Stimulated activated CD4-positive, alpha-beta T cell treated with anti-CD3 and anti-CD28 coated beads, Interleukin-4, amount 100 ng/mL, for 48 hours (primary cell): ENCODE results near the gene TTC39C.
A peak's percentile ranks its signal among the peaks of the same experiment; 100 is the strongest.

Source experiments
- DNase-seq, 2 donors: peaks; one replicate each; pipeline ENCODE4 v3.0.0-alpha.2; 2020; ENCODE audit warnings: low read depth in 2 of 2

TTC39C gene

GRCh38 chr18:23992089-23992940 lies 22.2 kb upstream of the TTC39C start:
- no peak for DNase-seq

DNA sequence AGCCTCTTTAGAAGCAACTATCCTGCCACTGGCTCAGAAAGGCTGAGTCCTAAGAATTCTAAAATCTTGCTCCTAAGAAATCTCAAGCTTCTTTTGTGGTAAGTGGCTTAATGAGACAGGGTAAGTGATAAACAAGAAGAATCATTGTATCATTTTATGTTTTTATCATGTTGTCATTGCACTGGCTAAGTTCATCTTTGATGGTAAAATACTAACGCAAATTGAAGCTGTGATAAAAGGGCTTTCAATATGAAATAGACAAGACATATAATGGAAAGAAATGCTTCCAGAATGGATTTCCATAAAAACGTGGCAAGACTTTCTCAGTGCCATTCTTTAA lies 21.6 kb upstream of the TTC39C start:
- DNase-seq: no peak

DNA sequence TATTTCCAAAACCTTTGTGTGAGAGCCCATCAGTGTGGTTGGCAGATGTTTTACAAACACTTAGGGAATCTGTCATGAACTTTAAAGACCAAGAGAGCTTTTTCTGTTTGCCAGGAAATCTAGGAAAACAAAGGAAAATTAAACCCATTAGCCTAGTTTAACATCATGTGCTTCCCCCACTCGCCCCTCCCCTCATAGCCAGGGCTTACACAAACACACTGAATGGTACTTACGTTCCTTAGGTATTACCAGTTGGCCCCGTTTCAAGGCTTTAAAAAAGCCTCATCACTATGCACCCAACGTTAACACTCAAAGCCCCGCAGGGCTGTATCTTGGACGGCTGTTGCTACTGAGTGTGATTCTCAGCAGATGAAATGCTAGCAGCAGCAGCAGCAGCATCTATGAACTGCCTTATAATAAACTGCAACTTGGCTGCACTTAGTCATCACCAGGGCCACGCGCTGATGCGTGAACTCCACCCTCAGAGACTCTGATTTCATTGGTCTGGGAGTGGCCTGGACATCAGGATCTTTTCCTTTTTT lies 20.1 kb upstream of the TTC39C start:
- no peak for DNase-seq

GRCh38 chr18:23995180-23995579 lies 19.4 kb upstream of the TTC39C start:
- DNase-seq: no peak

GRCh38 chr18:23998018-23998417 lies 16.5 kb upstream of the TTC39C start:
- no peak for DNase-seq

GRCh38 chr18:23998820-23999219 lies 15.7 kb upstream of the TTC39C start:
- DNase-seq: no peak

DNA sequence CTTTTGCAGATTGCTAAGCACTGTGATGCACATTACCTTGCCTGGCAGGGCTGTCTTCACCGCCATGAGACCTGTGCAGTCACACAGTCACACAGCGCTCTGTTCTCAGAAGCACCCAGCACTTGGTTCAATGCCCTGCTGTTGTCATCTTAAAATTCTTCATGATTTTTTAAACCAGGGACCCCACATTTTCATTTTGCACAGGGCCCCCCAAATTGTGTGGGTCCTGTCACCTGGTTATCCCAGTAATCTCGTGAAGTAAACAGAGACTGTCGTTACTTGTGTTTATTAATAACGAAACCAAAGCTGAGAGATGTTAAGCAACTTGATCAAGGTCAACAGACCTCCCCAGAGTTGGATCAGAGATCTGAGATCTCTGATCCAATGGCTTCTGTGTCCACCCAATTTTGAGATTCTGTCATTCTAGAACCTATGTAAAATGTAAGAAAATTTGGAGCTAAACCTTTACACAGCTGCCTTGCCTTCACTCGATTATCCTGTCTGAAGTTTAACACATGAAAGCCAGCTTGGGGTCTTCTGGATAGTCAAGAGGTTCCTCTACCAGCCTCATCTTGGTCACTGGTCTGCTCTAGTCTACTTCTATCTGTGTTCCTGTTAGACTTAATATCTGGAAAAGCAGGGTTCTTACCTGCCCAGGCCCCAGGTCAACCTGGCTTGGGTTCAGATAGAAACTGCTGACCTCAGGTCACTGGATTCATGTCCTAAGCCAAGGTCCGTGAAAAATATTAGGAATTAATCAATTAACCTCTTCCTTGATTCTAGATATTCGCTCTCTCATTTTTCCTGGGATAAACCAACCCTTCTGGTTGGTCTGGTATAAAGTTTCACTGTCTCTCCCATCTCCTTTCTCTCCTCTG lies 13.7 kb upstream of the TTC39C start:
- no peak for DNase-seq

DNA sequence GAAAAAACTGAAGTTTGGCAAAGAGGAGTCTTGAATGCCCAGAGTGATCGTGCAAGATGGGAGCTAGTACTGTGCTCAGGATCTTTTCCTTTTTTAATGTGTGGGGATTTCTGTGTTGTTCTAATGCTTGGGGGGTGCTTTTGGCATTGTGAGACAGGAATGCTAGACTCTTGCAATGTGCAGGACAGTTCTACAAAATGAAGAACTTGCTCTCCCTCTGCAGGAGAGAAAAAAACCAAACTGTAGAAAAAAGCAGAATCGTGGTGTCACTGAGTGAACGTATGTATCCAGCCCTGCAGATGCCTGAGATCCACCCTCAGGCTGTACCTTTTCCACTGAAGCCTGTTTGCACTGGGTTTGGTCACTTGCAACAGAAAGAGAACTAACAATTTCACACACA lies 12.1 kb upstream of the TTC39C start:
- no peak for DNase-seq

GRCh38 chr18:24003288-24003687 lies 11.3 kb upstream of the TTC39C start:
- DNase-seq: no peak

- no peak for DNase-seq
Observed at GRCh38 chr18:24003903-24004640, 10.5 kb upstream of the TTC39C start.

DNA sequence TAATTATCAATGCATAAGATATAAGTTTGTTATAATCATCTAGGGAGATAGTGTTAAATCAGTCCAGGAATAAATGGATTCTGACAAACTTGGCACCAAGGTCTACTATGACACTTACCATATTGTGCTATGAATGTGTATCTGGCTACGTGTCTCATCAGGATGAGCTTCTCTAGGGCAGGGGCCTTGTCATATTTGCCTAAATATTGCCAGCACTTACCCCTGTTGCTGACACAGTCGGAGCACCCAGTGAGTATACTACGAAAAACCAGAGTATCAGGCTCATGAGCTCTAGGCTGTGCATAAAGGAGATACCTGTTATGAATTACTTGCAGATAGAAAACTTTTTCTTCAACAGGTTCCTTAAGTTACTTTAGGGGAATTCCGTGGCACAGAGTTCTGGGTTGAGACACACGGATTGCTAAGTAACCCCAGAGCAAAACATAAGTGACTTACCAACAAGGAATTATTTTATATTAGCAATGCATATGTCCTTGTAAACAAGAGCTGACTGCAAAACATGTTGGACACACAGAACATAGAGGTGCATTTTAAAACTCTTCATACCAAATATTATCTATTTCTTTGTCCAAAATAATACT lies 7.7 kb upstream of the TTC39C start:
- no peak for DNase-seq

- DNase-seq: no peak
Observed at GRCh38 chr18:24009246-24009645, 5.3 kb upstream of the TTC39C start.

GRCh38 chr18:24009651-24010333 lies 4.8 kb upstream of the TTC39C start:
- DNase-seq: no peak

DNA sequence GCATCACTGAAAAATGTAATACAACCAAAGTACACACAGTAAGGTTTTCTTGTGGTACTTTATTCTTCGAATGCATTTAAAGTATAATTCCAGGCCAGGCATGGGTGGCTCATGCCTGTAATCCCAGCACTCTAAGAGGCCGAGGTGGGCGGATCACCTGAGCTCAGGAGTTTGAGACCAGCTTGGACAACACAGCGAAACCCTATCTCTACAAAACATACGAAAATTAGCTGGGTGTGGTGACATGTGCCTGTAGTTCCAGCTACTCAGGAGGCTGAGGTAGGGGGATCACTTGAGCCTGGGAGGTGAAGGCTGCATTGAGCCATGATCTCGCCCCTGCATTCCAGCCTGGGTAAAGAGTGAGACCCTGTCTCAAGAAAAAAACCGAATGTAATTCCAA lies 3.9 kb upstream of the TTC39C start:
- DNase-seq: no peak

- DNase-seq: no peak
Observed at GRCh38 chr18:24011123-24011917, 3.2 kb upstream of the TTC39C start.

- no peak for DNase-seq
Observed at GRCh38 chr18:24013051-24013450, 1.5 kb upstream of the TTC39C start.

DNA sequence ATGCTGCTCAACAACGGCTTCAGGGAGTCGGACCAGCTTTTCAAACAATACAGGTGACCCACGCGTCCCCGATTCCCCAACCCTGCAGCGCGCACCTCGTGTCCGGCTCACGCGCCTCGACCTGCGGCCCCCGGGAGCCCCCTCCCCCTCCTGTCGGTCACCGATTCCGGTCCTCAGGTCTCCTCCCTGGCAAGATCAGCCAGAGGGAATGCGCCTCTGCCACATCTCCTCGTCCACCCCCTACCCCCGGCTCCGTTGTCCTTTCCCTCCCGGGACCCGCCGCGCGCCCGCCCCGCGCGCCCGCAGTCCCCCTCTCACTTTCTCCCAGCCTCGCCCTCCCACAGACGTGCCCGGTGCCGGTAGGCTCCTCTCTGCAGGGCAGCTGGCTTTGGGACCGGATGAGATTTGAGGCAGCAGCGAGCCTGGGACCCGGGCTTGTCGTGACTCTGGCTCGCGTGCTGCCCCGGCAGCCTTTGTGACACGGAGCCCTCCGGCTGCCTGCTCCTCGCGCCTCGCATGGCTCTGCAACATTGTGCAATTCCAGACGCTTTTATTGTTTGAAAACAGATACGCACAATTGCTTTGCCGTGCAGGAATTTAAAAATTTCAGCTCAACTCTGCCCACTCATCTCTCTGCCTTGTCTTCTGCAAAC lies 558 bp downstream of the TTC39C start:
- DNase-seq: peak; percentile 34 to 39

DNA sequence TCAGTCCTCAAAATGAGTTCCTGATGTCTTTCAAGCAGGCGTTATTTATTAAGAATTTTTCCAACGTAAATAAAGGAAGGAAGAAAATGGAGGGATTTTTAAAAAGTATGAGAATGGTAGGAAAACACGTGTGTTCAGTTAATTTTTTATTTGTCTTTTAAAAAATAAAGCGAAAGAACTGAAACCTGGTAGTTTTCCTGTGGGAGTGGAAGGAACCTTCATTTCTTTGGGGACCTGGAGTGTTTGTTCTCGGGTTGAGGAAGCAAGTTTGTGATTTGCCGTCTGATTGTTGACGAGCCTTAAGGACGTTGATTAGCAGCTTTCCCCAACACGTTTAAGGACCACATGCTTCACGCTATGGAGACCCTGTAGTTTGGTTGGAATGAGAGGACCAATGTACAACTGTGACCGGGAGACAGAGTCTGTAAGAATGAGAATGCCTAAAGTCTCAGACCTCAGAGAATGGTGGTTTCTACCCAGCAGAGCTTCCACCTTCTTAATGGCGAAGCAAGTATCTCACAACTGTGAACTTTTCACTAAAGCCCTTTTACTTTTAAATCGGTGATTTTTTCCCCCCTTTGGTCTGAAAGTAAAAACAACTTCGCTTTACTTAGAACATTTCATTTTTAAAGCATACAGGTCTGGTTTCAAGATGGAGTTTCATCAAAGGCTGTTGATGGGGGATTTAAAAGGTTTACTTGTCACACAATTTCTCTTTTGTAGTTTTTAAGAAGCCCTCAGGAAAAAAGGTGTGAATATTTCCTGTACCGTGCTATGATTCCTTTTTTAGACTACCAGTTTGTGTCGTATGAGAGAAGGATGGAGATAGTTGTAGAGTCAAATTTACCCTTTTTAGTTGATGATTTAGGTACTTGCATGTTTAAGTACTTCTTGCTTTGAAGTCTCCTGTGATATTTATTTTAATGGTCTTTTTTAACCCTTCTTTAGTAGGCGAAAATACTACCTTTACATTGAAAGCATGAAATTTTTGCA lies 1.4 kb downstream of the TTC39C start:
- no peak for DNase-seq
